HEK293 (cell line): Measurements from ENCODE around the gene AP1B1.

Experiments
- CTCF ChIA-PET: fragments of 350-600 bp; formaldehyde crosslinking; extraction: SDS; loops from one replicate; lab custom pipeline; 2021; ENCODE audit warnings: antibody characterized with exemption; lab: Yijun Ruan, JAX
- POLR2A ChIA-PET: fragments of 300-600 bp; formaldehyde crosslinking; extraction: SDS; loops from one replicate; lab custom pipeline; 2020; ENCODE audit warnings: antibody characterized with exemption, inconsistent platforms; lab: Yijun Ruan, JAX
- H3K27ac ChIP-seq: fragments of 200-500 bp; sonication (Bioruptor generic); 2 replicates; pipeline ENCODE4 v1.5.1; 2014; ENCODE audit warnings: low read depth, low read length, control low read depth, inconsistent platforms; ENCODE audit errors: extremely low read depth
- H3K36me3 ChIP-seq, 2 experiments: fragments of 200-500 bp in 1 of 2; sonication (Bioruptor generic) in 1 of 2; 1 replicate in 1 of 2; 2 replicates in 1 of 2; pipeline ENCODE4 v1.5.1; 2014 to 2017; ENCODE audit warnings: inconsistent platforms in 2 of 2, low read length in 2 of 2; ENCODE audit not compliant: control insufficient read depth in 2 of 2, insufficient read depth in 1 of 2
- H3K4me1 ChIP-seq: fragments of 200-500 bp; sonication (Bioruptor generic); 2 replicates; pipeline ENCODE4 v1.5.1; 2014; ENCODE audit warnings: mild to moderate bottlenecking, low read length, inconsistent platforms; ENCODE audit not compliant: control insufficient read depth, insufficient read depth
- H3K4me3 ChIP-seq: 2 replicates; pipeline ENCODE4 v1.5.1; 2011; ENCODE audit warnings: low read depth, mild to moderate bottlenecking, control low read depth, low read length, moderate library complexity
- H3K9me3 ChIP-seq: fragments of 200-500 bp; sonication (Bioruptor generic); 2 replicates; pipeline ENCODE4 v1.5.1; 2014; ENCODE audit warnings: low read depth, low read length, inconsistent platforms; ENCODE audit not compliant: control insufficient read depth, insufficient read depth
- CTCF ChIP-seq: fragments of 450-650 bp; formaldehyde crosslinking; IDR thresholded peaks from 2 replicates; pipeline ENCODE4 v1.5.1; 2016; ENCODE audit warnings: missing biosample characterization, missing genetic modification characterization
- ELK4 ChIP-seq: IDR thresholded peaks from 2 replicates; pipeline ENCODE4 v1.6.1; 2011; ENCODE audit warnings: mild to moderate bottlenecking, low read depth, low read length, borderline replicate concordance
- GLI2 ChIP-seq: fragments of 450-650 bp; formaldehyde crosslinking; IDR thresholded peaks from 2 replicates; pipeline ENCODE4; 2017; ENCODE audit warnings: missing biosample characterization, missing genetic modification characterization, low read depth, borderline replicate concordance
- IKZF3 ChIP-seq: fragments of 450-650 bp; IDR thresholded peaks from 2 replicates; pipeline ENCODE4 v1.5.0; 2018; ENCODE audit warnings: missing biosample characterization, mild to moderate bottlenecking, missing genetic modification characterization, moderate library complexity
- KLF9 ChIP-seq: fragments of 450-650 bp; formaldehyde crosslinking; IDR thresholded peaks from 2 replicates; pipeline ENCODE4 v1.5.1; 2016; ENCODE audit warnings: missing biosample characterization, missing genetic modification characterization, low read depth
- TRIM28 ChIP-seq: IDR thresholded peaks from 2 replicates; pipeline ENCODE4 v1.6.1; 2011; ENCODE audit warnings: low read length, control low read depth, borderline replicate concordance
- ZBTB44 ChIP-seq: fragments of 450-650 bp; IDR thresholded peaks from 2 replicates; pipeline ENCODE4 v1.5.1; 2018; ENCODE audit warnings: missing biosample characterization, mild to moderate bottlenecking, missing genetic modification characterization
- ZBTB48 ChIP-seq: fragments of 450-650 bp; formaldehyde crosslinking; IDR thresholded peaks from 2 replicates; pipeline ENCODE4 v1.5.1; 2016; ENCODE audit warnings: missing biosample characterization, missing genetic modification characterization
- ZFP69B ChIP-seq: fragments of 450-650 bp; formaldehyde crosslinking; IDR thresholded peaks from 2 replicates; pipeline ENCODE4 v1.5.1; 2016; ENCODE audit warnings: missing biosample characterization, missing genetic modification characterization
- ZNF114 ChIP-seq: fragments of 450-650 bp; formaldehyde crosslinking; IDR thresholded peaks from 2 replicates; pipeline ENCODE4 v1.5.0; 2017; ENCODE audit warnings: missing biosample characterization, missing genetic modification characterization
- ZNF138 ChIP-seq: fragments of 450-650 bp; formaldehyde crosslinking; IDR thresholded peaks from 2 replicates; pipeline ENCODE4 v1.5.1; 2016; ENCODE audit warnings: missing biosample characterization, missing genetic modification characterization, borderline replicate concordance
- ZNF140 ChIP-seq: fragments of 450-650 bp; formaldehyde crosslinking; IDR thresholded peaks from 2 replicates; pipeline ENCODE4 v1.5.1; 2016; ENCODE audit warnings: missing biosample characterization, missing genetic modification characterization
- ZNF175 ChIP-seq: fragments of 450-650 bp; formaldehyde crosslinking; IDR thresholded peaks from 2 replicates; pipeline ENCODE4 v1.5.1; 2016; ENCODE audit warnings: missing biosample characterization, missing genetic modification characterization
- ZNF18 ChIP-seq: fragments of 450-650 bp; formaldehyde crosslinking; IDR thresholded peaks from 2 replicates; pipeline ENCODE4 v1.5.1; 2016; ENCODE audit warnings: missing biosample characterization, missing genetic modification characterization
- ZNF23 ChIP-seq: fragments of 450-650 bp; formaldehyde crosslinking; IDR thresholded peaks from 2 replicates; pipeline ENCODE4 v1.5.1; 2016; ENCODE audit warnings: missing biosample characterization, missing genetic modification characterization, borderline replicate concordance
- ZNF274 ChIP-seq, 2 experiments: fragments of 200-500 bp in 1 of 2; fragments of 450-650 bp in 1 of 2; sonication (Bioruptor generic) in 1 of 2; formaldehyde crosslinking in 1 of 2; IDR thresholded peaks; 2 replicates each; pipeline versions ENCODE4 v1.5.1 to v1.6.1; 2014 to 2016; ENCODE audit warnings: borderline replicate concordance in 1 of 2, inconsistent platforms in 1 of 2, low read length in 1 of 2, missing biosample characterization in 1 of 2, missing genetic modification characterization in 1 of 2
- ZNF335 ChIP-seq: fragments of 450-650 bp; formaldehyde crosslinking; conservative IDR thresholded peaks from 2 replicates; pipeline ENCODE4 v1.5.1; 2016; ENCODE audit warnings: missing biosample characterization, missing genetic modification characterization
- ZNF341 ChIP-seq: fragments of 450-650 bp; formaldehyde crosslinking; IDR thresholded peaks from 2 replicates; pipeline ENCODE4; 2016; ENCODE audit warnings: low read depth, missing biosample characterization, missing genetic modification characterization
- ZNF404 ChIP-seq: fragments of 450-650 bp; formaldehyde crosslinking; IDR thresholded peaks from 2 replicates; pipeline ENCODE4 v1.5.1; 2017; ENCODE audit warnings: missing biosample characterization, missing genetic modification characterization
- ZNF549 ChIP-seq: fragments of 450-650 bp; IDR thresholded peaks from 2 replicates; pipeline ENCODE4 v1.5.1; 2018; ENCODE audit warnings: missing biosample characterization, missing genetic modification characterization, mild to moderate bottlenecking, inconsistent platforms, moderate library complexity
- ZNF600 ChIP-seq: fragments of 450-650 bp; formaldehyde crosslinking; IDR thresholded peaks from 2 replicates; pipeline ENCODE4 v1.5.1; 2016; ENCODE audit warnings: missing biosample characterization, missing genetic modification characterization
- ZNF707 ChIP-seq: fragments of 450-650 bp; formaldehyde crosslinking; IDR thresholded peaks from 2 replicates; pipeline ENCODE4 v1.5.1; 2016; ENCODE audit warnings: missing biosample characterization, missing genetic modification characterization
- ZNF768 ChIP-seq: fragments of 450-650 bp; formaldehyde crosslinking; IDR thresholded peaks from 2 replicates; pipeline ENCODE4 v1.5.1; 2018; ENCODE audit warnings: missing biosample characterization, mild to moderate bottlenecking, missing genetic modification characterization
- ZXDB ChIP-seq: fragments of 450-650 bp; formaldehyde crosslinking; IDR thresholded peaks from 2 replicates; pipeline ENCODE4 v1.5.1; 2016; ENCODE audit warnings: missing biosample characterization, missing genetic modification characterization

Gene AP1B1

GRCh38 chr22:29307596-29308147, 80.7 kb downstream of the AP1B1 start:
- ChIA-PET POLR2A (no interaction called here), CTCF (no interaction called here)
- Histone ChIP-seq H3K36me3 (no peaks in the 10 kb centered on the region), H3K9me3 (no peaks in the 10 kb centered on the region), H3K27ac (peak overlapping the region; percentile 94; the same call in 1 of the 2 replicates), H3K4me1 (peaks cover 8% of the 10 kb centered on the region; the same call in 1 of the 2 replicates), H3K4me3 (no peak overlapping the region)
- TF ChIP-seq ZNF549 (tag by site-specific recombination) (no peak), ZNF341 (tag by site-specific recombination) (0 out of 2 replicates have a peak, but pooled peaks have one; percentile 11)

- Histone ChIP-seq H3K4me1 (peaks cover 8% of the 10 kb centered on the region; the same call in 1 of the 2 replicates), H3K9me3 (no peaks in the 10 kb centered on the region), H3K4me3 (peak overlapping the region; percentile 50), H3K27ac (peak overlapping the region; percentile 94), H3K36me3 (peaks cover 0 to under 1% of the 10 kb centered on the region in 2 experiments; a peak in 1 of 3 replicates)
- CTCF ChIA-PET = interaction anchor here (1.0 to 1.9 kb wide), 5 partner anchors 12 to 93 kb away, joined by 3 to 15 read pairs (median 5); no protein-coding TSS in a partner anchor
- POLR2A ChIA-PET = interaction anchor here (1.0 to 1.9 kb wide), 7 partner anchors 8 to 57 kb away, joined by 3 to 6 read pairs (median 3); partner anchors contain the start of gene RASL10A
- TF ChIP-seq ZNF140 (tag by site-specific recombination) (no peak), ZNF600 (tag by site-specific recombination) (no peak), ZXDB (tag by site-specific recombination) (0 out of 2 replicates have a peak, but pooled peaks have one; percentile 4), ZNF707 (tag by site-specific recombination) (no peak), GLI2 (tag by site-specific recombination) (no peak), ZNF404 (tag by site-specific recombination) (no peak), ZNF274 (IDR thresholded peaks at IDR 0.05; ENCODE audit: low read length) (no peak), ZNF274 (tag by site-specific recombination; IDR thresholded peaks at IDR 0.05; ENCODE audit: borderline replicate concordance) (no peak), KLF9 (tag by site-specific recombination) (peak; percentile 71), IKZF3 (tag by site-specific recombination) (peak; percentile 91), ELK4 (no peak), ZNF768 (tag by site-specific recombination) (peak; percentile 99; the same call in 1 of the 2 replicates), ZNF18 (tag by site-specific recombination) (no peak), ZBTB48 (tag by site-specific recombination) (no peak), TRIM28 (no peak), ZFP69B (tag by site-specific recombination) (peak; percentile 93), CTCF (tag by site-specific recombination) (no peak), ZNF335 (tag by site-specific recombination) (peak; percentile 39; the same call in 1 of the 2 replicates), ZNF175 (tag by site-specific recombination) (no peak), ZNF138 (tag by site-specific recombination) (no peak), ZNF114 (tag by site-specific recombination) (no peak), ZNF23 (tag by site-specific recombination) (no peak), ZBTB44 (tag by site-specific recombination) (0 out of 2 replicates have a peak, but pooled peaks have one; percentile 28)
Measured at GRCh38 chr22:29306835-29307595, 81.4 kb downstream of the AP1B1 start.
